Measurements from ENCODE around the gene LRRC51. TPM values are rescaled to one million over a fixed set of nuclear protein-coding genes. Genes with fewer than 3 reads are reported as not detected.

The LRRC51 gene
- total and polyA plus RNA-seq, 2 donors (not counting 1 experiment from before 2014, with no cell fraction given): 5.0 to 6.9 TPM

DNA sequence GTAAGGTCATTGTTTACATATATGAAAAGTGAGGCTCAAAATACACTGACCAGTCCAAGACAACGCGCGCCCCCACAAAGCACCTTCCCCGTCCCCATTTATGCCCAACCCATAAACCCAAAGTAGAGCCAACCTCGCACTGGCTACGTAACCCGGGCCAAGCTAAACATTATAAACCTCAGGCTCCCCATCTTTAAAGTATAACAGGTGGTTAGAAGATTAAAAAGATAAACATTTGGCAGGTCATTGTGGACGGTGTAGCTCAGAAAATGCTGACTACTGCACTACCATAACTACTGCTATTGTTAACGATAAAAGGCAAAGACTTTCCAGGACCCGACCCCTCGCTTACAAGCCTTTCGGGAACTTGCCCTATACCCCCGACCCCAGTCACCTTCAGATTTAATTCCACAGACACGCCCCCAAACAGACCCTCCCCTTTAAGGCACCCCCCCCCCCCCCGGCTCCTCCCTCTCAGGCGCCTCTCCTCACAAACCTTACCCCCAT lies 778 bp upstream of the LRRC51 start:
- peak overlapping the region; percentile 29 for H2AFZ ChIP-seq (ENCODE audit: low read length)
- DNase-seq (ENCODE audit: low read depth in 2 of 2): peak in 1 of 2 donors; percentile 42
- TF ChIP-seq, protein P1, sequence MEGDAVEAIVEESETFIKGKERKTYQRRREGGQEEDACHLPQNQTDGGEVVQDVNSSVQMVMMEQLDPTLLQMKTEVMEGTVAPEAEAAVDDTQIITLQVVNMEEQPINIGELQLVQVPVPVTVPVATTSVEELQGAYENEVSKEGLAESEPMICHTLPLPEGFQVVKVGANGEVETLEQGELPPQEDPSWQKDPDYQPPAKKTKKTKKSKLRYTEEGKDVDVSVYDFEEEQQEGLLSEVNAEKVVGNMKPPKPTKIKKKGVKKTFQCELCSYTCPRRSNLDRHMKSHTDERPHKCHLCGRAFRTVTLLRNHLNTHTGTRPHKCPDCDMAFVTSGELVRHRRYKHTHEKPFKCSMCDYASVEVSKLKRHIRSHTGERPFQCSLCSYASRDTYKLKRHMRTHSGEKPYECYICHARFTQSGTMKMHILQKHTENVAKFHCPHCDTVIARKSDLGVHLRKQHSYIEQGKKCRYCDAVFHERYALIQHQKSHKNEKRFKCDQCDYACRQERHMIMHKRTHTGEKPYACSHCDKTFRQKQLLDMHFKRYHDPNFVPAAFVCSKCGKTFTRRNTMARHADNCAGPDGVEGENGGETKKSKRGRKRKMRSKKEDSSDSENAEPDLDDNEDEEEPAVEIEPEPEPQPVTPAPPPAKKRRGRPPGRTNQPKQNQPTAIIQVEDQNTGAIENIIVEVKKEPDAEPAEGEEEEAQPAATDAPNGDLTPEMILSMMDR (conservative IDR thresholded peaks at IDR 0.05 in 1 of 2, IDR thresholded peaks at IDR 0.05 in 1 of 2; ENCODE audit: low read depth in 1 of 2, low read length in 2 of 2): no peak
- TF ChIP-seq EZH2 (IDR thresholded peaks at IDR 0.05; ENCODE audit: low read length, missing control alignments): no peak
- H3K27ac ChIP-seq (ENCODE audit: insufficient read depth, low read length): peak overlapping the region; percentile 96
- H3K79me2 ChIP-seq (ENCODE audit: control insufficient read depth, insufficient read depth, low read length): peaks cover 48% of the 10 kb centered on the region
- peak overlapping the region; percentile 72 for H3K9ac ChIP-seq (ENCODE audit: insufficient read depth, low read length)
- peak overlapping the region; percentile 77 to 92 (median 84) for H3K4me3 ChIP-seq (replicated peaks in 1 of 4; ENCODE audit: control extremely low read depth in 1 of 4, insufficient read depth in 1 of 4, low read depth in 3 of 4, low read length in 4 of 4)
- no peaks in the 10 kb centered on the region for H3K27me3 ChIP-seq (ENCODE audit: control insufficient read depth, insufficient read depth, low read length)
- H3K36me3 ChIP-seq (ENCODE audit: control insufficient read depth, insufficient read depth, low read length): no peaks in the 10 kb centered on the region
- H3K9me3 ChIP-seq (ENCODE audit: control insufficient read depth, insufficient read depth, low read depth, low read length): no peaks in the 10 kb centered on the region
- H3K4me1 ChIP-seq (ENCODE audit: control insufficient read depth, extremely low read depth, insufficient read depth, low read length): peaks cover 2% of the 10 kb centered on the region
- peak overlapping the region; percentile 99 for H3K4me2 ChIP-seq (ENCODE audit: extremely low read depth, insufficient read depth, low read length)
- no peaks in the 10 kb centered on the region for H4K20me1 ChIP-seq (ENCODE audit: control insufficient read depth, extremely low read depth, insufficient read depth, low read length)

DNA sequence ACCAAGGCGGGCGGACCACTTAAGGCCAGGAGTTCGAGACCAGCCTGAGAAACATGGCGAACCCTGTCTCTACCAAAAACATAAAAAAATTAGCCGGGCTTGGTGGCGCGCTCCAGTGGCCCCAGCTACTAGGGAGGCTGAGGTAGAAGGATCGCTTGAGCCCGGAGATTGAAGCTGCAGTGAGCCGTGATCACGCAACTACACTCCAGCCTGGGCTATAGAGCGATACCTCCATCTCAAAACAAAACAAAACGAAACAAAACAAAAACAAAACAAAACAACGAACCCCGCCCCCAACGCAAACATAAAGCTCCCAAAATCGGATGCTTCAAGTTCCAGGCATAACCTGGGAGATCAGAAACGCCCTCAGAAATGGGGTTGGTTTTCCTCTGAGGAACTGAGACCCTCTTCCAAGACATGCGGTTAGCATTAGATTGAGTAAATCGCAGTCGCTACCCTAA lies 564 bp downstream of the LRRC51 start:
- TF ChIP-seq, protein P1 (conservative IDR thresholded peaks at IDR 0.05 in 1 of 2, IDR thresholded peaks at IDR 0.05 in 1 of 2; ENCODE audit: low read depth in 1 of 2, low read length in 2 of 2): no peak
- TF ChIP-seq EZH2 (IDR thresholded peaks at IDR 0.05; ENCODE audit: low read length, missing control alignments): no peak
- DNase-seq (ENCODE audit: low read depth in 2 of 2): no peak
- Histone ChIP-seq H3K4me3 (replicated peaks in 1 of 4; ENCODE audit: control extremely low read depth in 1 of 4, insufficient read depth in 1 of 4, low read depth in 3 of 4, low read length in 4 of 4) (peak overlapping the region; percentile 51 to 81 (median 72)), H3K36me3 (ENCODE audit: control insufficient read depth, insufficient read depth, low read length) (peaks cover 4% of the 10 kb centered on the region), H3K27me3 (ENCODE audit: control insufficient read depth, insufficient read depth, low read length) (no peaks in the 10 kb centered on the region), H3K9ac (ENCODE audit: insufficient read depth, low read length) (peak overlapping the region; percentile 72), H3K4me2 (ENCODE audit: extremely low read depth, insufficient read depth, low read length) (peak overlapping the region; percentile 85), H3K79me2 (ENCODE audit: control insufficient read depth, insufficient read depth, low read length) (peaks cover 35% of the 10 kb centered on the region), H4K20me1 (ENCODE audit: control insufficient read depth, extremely low read depth, insufficient read depth, low read length) (no peaks in the 10 kb centered on the region), H3K4me1 (ENCODE audit: control insufficient read depth, extremely low read depth, insufficient read depth, low read length) (peaks cover 2% of the 10 kb centered on the region), H2AFZ (ENCODE audit: low read length) (peak overlapping the region; percentile 96), H3K27ac (ENCODE audit: insufficient read depth, low read length) (peak overlapping the region; percentile 96), H3K9me3 (ENCODE audit: control insufficient read depth, insufficient read depth, low read depth, low read length) (no peaks in the 10 kb centered on the region)

DNA sequence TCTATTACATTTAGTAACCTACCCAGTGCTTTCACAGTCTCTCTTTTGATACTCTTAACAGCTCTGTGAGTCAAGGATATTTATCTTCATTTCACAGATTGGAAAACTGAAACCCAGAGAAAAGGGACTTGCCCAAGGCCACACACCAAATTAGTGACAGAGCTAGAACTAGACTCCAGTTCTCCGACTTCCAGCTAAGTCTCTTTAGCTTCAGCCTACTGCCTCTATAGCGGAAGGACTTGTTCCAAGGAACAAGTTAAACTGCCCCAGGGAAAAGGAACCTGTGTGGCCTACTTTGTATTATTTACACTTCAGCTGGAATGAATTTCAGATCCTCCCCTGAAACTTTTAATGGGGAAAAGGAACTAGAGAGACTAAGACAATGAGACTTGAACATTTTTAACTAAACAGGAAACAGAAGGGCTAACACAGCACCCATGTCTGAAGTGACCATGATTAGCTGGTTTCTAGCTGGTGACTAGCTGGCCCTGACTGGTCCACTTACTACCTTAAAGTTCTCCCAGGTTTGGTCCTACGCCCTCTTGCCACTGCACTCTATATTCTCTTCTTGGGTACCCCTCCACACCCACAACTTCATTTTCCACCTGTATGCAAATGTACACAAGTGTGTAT lies 1.3 kb downstream of the LRRC51 start:
- no peak for DNase-seq (ENCODE audit: low read depth in 2 of 2)
- Histone ChIP-seq H2AFZ (ENCODE audit: low read length) (no peak overlapping the region), H3K36me3 (ENCODE audit: control insufficient read depth, insufficient read depth, low read length) (peaks cover 4% of the 10 kb centered on the region), H3K79me2 (ENCODE audit: control insufficient read depth, insufficient read depth, low read length) (peaks cover 28% of the 10 kb centered on the region), H3K9ac (ENCODE audit: insufficient read depth, low read length) (no peak overlapping the region), H3K4me3 (replicated peaks in 1 of 4; ENCODE audit: control extremely low read depth in 1 of 4, insufficient read depth in 1 of 4, low read depth in 3 of 4, low read length in 4 of 4) (no peak overlapping the region), H3K27ac (ENCODE audit: insufficient read depth, low read length) (peak overlapping the region; percentile 1), H3K27me3 (ENCODE audit: control insufficient read depth, insufficient read depth, low read length) (no peaks in the 10 kb centered on the region), H3K9me3 (ENCODE audit: control insufficient read depth, insufficient read depth, low read depth, low read length) (no peaks in the 10 kb centered on the region), H4K20me1 (ENCODE audit: control insufficient read depth, extremely low read depth, insufficient read depth, low read length) (no peaks in the 10 kb centered on the region), H3K4me2 (ENCODE audit: extremely low read depth, insufficient read depth, low read length) (no peak overlapping the region), H3K4me1 (ENCODE audit: control insufficient read depth, extremely low read depth, insufficient read depth, low read length) (peaks cover 2% of the 10 kb centered on the region)
- TF ChIP-seq EZH2 (IDR thresholded peaks at IDR 0.05; ENCODE audit: low read length, missing control alignments): no peak
- TF ChIP-seq, protein P1 (conservative IDR thresholded peaks at IDR 0.05 in 1 of 2, IDR thresholded peaks at IDR 0.05 in 1 of 2; ENCODE audit: low read depth in 1 of 2, low read length in 2 of 2): no peak
